WI38 (cell line): ENCODE measurements around the gene CDC14C.
"Not testable (repeated sequence)": the region's sequence is repeated elsewhere in the genome, so short reads cannot be mapped to it uniquely, and the experiment has no call there.

Experiments used
- H3K4me3 ChIP-seq: 2 replicates; pipeline ENCODE4 v1.5.1; 2011; ENCODE audit warnings: low read depth, mild to moderate bottlenecking, control low read depth, low read length
- CTCF ChIP-seq: IDR thresholded peaks from 2 replicates; pipeline ENCODE4 v1.5.1; 2012; ENCODE audit warnings: low read depth, mild to moderate bottlenecking, control low read depth, low read length

The CDC14C gene

GRCh38 chr7:48901966-48902365 is 22.4 kb upstream of the CDC14C start:
- H3K4me3 ChIP-seq = no peak overlapping the region
- no peak for TF ChIP-seq CTCF

- H3K4me3 ChIP-seq = no peak overlapping the region
- no peak for TF ChIP-seq CTCF
Measured at GRCh38 chr7:48904975-48905374, 19.4 kb upstream of the CDC14C start.

- H3K4me3 ChIP-seq = not testable (repeated sequence)
Measured at GRCh38 chr7:48905686-48906085, 18.7 kb upstream of the CDC14C start.

- H3K4me3 ChIP-seq = not testable (repeated sequence)
Measured at GRCh38 chr7:48909887-48910286, 14.5 kb upstream of the CDC14C start.

GRCh38 chr7:48931481-48931880 is 7.1 kb downstream of the CDC14C start:
- H3K4me3 ChIP-seq = no peak overlapping the region
- TF ChIP-seq CTCF = no peak

GRCh38 chr7:48932126-48932910 is 8.0 kb downstream of the CDC14C start:
- no peak for TF ChIP-seq CTCF
- no peak overlapping the region for H3K4me3 ChIP-seq

GRCh38 chr7:48933549-48934085 is 9.3 kb downstream of the CDC14C start:
- no peak overlapping the region for H3K4me3 ChIP-seq
- no peak for TF ChIP-seq CTCF

GRCh38 chr7:48938539-48939295 is 14.4 kb downstream of the CDC14C start:
- TF ChIP-seq CTCF = no peak
- H3K4me3 ChIP-seq = no peak overlapping the region
